HG03439 (cell line): ENCODE data around the gene ROBO4.

Experiments used
- ATAC-seq: cut with Tn5 transposase; IDR thresholded peaks from one replicate; pipeline ENCODE4 v1.9.1; 2021; ENCODE audit warnings: mild to moderate bottlenecking, moderate library complexity; ENCODE audit not compliant: unreplicated experiment

Gene ROBO4

GRCh38 chr11:124897674-124898262 lies at the start of gene ROBO4:
Gene ROBO4 (minus strand): TSS chr11:124897865. CDS start chr11:124897795, 70 bp downstream.
- no peak for ATAC-seq

- ATAC-seq, result no peak
Measured at GRCh38 chr11:124946735-124947141, 49.1 kb upstream of the ROBO4 start.

GRCh38 chr11:124945826-124946225 lies 48.2 kb upstream of the ROBO4 start:
- ATAC-seq, result no peak

DNA sequence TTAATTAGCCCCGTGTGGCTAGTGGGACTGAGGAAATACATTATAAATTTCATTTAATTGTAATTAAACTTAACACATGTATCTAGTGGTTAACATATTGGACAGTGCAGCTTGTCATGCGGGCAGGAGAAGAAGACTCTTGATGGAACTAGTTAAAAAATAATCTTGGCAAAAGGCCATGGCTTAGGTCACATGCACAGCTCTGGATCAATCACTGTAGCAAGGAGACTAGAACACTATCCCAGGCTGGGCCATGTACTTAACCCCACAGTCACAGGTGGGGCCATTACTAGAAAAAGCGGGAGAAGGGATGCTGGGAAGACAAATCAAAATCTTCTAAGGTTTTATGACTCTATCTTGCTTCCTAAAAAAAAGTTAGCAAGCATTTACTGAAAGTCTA lies 46.9 kb upstream of the ROBO4 start:
- no peak for ATAC-seq

DNA sequence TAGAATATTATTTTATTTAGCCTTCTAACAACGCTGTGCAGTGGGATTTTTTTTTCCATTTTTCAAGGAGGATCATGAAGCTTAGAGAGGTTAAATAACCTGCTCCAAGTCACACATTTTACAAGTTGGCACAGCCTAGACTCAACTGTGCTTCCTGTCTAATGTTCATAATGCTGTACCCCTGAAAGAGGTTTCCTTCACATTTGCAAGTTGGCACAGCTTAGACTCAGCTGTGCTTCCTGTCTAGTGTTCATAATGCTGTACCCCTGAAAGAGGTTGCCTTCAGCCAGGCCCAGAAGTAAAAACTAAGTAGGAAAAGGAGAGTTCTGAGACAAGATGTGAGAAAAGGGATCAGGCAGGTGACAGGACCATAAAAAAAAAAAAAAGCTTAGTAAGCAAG lies 46.1 kb upstream of the ROBO4 start:
- ATAC-seq, result no peak

- no peak for ATAC-seq
Measured at GRCh38 chr11:124943254-124943616, 45.6 kb upstream of the ROBO4 start.

DNA sequence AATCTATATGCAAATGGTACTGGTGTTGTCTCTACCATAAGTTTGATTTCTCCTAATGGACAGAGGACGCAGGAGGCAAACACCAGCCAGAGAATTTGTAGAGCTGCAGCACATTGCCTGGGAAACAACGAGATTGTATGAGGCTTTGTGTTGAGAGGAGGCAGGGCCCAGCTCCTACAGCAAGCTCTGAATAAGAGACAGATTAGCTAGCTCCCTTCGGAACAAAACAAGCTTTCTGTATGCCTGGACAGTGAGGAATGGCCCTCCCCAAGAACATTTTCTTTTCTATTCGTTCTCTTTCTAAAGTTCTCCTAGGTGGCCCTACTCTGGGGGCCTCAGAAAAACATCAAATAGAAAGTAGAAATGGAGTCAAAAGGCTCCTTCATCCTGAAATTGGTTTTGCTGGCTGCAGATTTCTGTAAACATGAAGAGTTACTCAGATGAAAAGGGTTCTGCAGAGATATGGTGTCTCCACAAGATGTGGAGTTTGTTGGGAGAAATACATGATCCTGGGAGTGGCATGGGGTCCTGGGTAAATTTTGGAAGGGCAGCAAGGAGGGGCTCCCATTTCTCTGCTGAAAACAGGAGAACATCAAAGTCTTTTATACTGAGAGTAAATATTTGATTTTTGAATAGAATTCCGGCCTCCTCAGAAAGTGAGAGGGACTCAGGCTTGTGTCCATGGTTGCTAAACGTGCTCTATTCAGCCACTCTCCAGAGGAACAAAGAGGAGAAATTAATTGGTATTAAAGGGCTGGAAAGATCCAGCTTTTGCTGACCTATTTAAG lies 45.0 kb upstream of the ROBO4 start:
- ATAC-seq, result no peak

DNA sequence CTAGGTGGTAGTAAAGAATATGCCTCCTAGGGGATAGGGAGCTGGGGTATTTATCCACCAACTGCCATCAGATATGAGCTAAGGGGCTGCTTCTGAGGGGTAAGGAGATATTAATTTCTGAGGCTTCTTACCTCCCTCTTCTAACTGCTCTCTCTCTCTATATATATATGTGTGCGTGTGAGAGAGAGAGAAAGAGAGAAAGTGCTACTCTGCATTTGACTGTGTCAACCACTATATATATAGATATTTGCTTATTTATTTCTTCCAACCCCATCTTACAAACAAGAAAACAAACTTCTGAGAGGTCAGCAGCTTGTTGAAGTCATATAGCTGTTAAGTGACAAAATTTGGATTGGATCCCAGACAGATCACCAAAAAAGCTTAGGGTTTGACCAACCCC lies 44.0 kb upstream of the ROBO4 start:
- ATAC-seq, result peak; percentile 71

DNA sequence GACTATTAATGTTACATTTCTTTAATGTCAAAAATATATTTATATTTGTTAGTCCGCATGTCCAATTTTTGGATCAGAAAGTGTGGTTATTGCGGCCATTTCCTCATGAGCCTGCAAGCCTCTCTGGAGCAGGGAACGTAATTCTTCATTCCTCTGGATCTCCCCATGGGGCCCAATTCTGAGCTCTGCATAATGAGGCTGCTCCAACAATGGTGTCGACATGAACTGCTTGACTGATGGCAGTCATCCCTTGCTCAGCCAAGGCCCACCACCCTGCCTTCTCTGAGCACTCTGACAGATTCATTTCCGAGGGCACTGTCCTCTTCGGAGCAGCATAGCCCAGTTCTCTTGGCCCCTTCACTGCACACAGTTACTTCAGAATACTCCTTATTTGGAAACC lies 41.3 kb upstream of the ROBO4 start:
- no peak for ATAC-seq

- no peak for ATAC-seq
Measured at GRCh38 chr11:124938206-124938765, 40.6 kb upstream of the ROBO4 start.

- no peak for ATAC-seq
Measured at GRCh38 chr11:124937336-124937935, 39.8 kb upstream of the ROBO4 start.

DNA sequence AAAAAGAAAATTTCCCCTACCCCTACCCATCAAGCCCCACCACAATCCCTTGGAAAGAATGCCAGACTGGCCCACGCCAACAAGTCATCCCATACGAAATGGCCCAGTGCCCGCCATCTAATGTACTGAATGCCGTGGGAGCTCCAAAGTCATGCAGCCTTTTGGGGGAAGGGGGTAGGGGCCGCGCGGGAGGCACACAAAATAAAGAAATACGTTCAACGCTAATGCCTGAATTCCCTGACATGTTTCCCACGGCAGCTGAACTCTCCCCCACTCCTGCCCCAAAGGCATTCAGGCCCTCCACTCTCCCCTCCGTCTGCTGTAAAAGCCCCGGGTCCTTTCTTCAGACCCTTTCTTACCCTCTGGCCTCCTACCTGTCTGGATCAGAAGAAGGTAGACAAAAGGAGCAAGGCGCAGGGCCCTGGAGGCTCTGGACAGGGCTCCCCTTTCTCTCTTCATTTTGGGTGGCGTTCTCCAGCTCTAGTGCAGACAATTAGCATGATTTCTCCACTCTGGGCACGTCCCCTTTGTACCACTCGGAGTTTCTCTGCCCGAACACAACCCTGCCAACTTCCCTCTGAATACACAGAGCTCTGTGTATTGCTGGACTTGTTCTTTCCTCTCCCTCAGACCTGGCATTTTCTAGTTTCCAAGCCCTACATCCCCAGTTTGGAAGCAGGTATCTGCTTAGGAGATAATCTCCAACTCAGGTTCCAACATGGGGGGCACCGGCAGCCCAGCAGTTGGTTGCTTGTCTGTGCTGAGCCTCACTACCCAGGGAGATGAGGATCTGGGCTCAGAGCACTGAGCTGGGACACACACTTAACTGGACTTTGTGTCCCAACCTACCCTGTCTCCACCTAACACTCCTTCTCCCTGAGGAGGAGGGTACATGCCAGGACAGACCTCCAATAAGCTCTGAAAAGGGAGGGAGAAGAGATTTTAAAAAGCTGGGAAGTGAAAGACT lies 38.2 kb upstream of the ROBO4 start, which contains the start of gene HEPACAM:
TSS of gene HEPACAM (minus strand) at position 500 of the 967 bp plus-strand sequence. CDS start at position 459, 41 bp downstream.
- no peak for ATAC-seq

GRCh38 chr11:124934862-124935547 lies 37.3 kb upstream of the ROBO4 start:
- no peak for ATAC-seq

DNA sequence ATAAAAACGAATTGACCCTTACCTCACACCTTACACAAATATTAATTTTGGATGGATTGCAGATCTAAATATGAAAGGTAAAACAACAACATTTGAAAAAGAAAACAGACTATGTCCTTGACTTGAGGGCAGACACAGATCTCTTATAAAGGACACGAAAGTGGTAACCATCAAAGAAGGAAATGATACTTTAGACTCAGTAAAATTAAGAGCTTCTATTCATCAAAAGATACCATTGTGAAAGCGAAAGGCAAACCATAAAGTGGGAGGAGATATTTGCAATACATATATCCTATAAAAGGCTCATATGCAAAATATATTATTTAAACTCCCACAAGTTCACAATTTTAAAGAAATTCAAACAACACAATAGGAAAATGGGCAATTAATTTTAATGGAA lies 33.1 kb upstream of the ROBO4 start:
- ATAC-seq, result no peak

DNA sequence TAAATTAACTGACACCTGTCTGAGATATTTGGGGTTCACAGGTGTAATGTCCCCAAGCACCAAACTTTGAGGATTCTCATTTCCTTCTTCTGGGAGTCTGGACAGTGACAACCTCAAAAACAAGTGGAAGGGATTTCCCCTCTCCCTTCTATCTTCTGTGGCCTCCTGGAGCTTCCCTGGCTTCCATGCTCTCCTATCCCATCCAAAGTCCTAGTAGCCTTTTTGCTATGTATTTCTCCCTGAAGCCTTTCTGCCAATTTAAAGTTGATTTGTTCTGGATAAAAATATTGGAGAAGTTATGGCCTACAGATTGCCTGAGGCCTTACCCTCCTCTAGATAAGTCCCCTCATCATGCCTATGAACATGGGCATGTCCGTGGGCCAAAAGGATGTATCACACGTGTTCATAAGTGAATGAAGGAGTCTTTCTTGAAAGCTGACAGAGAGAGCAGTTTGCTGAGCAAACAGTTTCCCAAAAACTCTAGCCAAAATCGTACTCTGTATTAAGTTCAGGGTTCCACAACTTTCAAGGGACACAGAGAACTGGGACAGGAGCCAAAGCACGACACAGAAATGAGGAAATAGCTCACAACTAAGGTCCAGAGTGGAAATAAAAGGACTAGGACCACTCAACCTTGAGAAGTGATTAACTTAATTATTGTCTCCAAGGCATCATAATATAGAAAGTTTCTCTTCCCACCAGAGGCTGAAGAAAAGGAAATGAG lies 31.4 kb upstream of the ROBO4 start:
- ATAC-seq, result no peak

DNA sequence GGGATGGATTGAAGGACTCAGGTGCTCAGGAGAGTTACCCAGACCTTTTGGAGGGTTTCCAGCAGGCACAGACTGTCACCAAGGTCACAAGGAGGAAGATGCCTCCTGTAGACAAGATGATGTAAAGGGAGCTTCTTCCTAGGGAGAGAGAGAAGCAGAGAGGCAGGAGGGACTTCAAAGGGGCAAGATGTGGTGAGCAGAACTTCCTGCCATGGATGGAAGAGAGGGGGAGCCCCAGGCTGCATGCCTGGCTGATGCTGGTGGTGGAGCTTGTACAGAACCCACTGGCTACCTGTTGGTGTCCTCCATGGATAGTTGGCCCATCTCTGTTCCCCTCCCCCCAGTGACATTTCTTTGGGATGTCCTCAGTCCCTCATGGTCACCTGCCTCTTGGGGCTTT lies 25.6 kb upstream of the ROBO4 start:
- no peak for ATAC-seq

DNA sequence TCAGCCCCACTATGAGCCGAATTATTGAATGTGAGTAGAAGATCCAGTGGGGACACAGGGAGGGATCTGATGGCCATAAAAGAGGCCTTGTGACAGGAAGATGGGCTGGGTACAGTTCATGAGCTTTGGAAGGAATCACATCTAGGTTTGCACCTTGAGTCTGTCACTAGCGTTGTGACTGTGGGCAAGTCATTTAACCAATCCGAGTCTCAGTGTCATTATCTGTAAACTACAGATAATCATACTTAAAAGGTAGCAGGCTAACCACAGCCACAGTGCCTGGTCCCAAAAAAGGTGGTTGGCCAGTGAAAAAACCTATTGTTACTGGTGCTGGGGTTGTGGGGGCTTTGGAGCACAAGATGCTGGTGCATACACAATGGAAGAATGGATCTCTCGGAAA lies 25.2 kb upstream of the ROBO4 start:
- ATAC-seq, result no peak

DNA sequence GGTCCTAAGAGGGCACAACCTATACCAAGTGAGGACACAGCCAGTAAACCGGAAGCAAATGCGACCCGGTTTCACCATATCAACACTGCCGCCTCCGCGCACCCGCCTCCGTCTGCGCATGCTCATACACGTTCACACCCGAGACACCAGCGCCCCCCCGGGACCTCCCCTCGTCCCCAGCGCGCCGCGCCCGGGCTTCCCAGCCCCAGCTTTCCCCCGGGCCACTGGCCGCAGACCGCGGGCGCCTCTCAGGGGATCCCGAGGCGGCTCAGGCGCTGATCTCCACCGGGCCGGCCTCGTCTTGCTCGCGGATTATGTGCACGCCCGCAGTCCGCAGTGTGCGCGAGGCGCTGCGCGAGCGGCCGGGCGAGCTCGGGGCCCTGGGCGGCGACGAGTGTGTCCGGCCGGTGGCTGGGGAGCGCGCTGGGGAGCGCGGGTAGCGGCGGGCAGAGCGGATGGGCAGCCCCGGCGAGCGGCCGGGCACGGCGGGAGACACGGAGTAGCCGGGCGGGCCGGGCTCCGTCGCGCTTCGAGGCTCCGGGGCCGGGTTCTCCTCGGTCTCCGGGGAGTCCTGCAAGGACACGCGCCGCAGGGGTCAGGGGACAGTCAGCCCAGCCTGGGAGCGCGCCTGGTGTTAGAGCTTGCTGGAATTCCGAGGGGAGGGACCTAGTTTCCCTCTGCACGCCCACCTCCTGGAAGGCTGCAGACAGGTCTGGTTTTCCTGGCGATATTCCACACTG lies 23.4 kb upstream of the ROBO4 start:
- ATAC-seq, result peak; percentile 77

- ATAC-seq, result no peak
Measured at GRCh38 chr11:124920356-124920755, 22.7 kb upstream of the ROBO4 start.
